GM21526 (cell line): ENCODE measurements around the gene NPY.
A peak's percentile ranks its signal among the peaks of the same experiment; 100 is the strongest.

ENCODE experiments used
- ATAC-seq: cut with Tn5 transposase; IDR thresholded peaks from one replicate; pipeline ENCODE4 v1.9.1; 2021; ENCODE audit warnings: moderate library complexity; ENCODE audit not compliant: unreplicated experiment, low FRiP score

NPY gene

GRCh38 chr7:24312588-24312987 is 28.6 kb downstream of the NPY start:
- ATAC-seq: no peak

- ATAC-seq: no peak
Observed at GRCh38 chr7:24313777-24314176, 29.8 kb downstream of the NPY start.

- ATAC-seq: no peak
Observed at GRCh38 chr7:24316340-24316739, 32.4 kb downstream of the NPY start.

GRCh38 chr7:24318326-24318725 is 34.3 kb downstream of the NPY start:
- ATAC-seq: no peak

- ATAC-seq: no peak
Observed at GRCh38 chr7:24319209-24319608, 35.2 kb downstream of the NPY start.

- no peak for ATAC-seq
Observed at GRCh38 chr7:24323961-24324480, 40.0 kb downstream of the NPY start.

- ATAC-seq: peak; percentile 89
Observed at GRCh38 chr7:24325708-24326107, 41.7 kb downstream of the NPY start.

- ATAC-seq: no peak
Observed at GRCh38 chr7:24328050-24328449, 44.1 kb downstream of the NPY start.

GRCh38 chr7:24328894-24329293 is 44.9 kb downstream of the NPY start:
- no peak for ATAC-seq

- ATAC-seq: no peak
Observed at GRCh38 chr7:24334012-24334411, 50.0 kb downstream of the NPY start.

- no peak for ATAC-seq
Observed at GRCh38 chr7:24334627-24335026, 50.6 kb downstream of the NPY start.

- ATAC-seq: no peak
Observed at GRCh38 chr7:24336461-24336860, 52.5 kb downstream of the NPY start.

- ATAC-seq: no peak
Observed at GRCh38 chr7:24337180-24337579, 53.2 kb downstream of the NPY start.

- no peak for ATAC-seq
Observed at GRCh38 chr7:24339575-24339974, 55.6 kb downstream of the NPY start.

- ATAC-seq: no peak
Observed at GRCh38 chr7:24340727-24341126, 56.7 kb downstream of the NPY start.
